K562 (cell line): Measurements from ENCODE around the gene DPAGT1. TPM values are rescaled to one million over a fixed set of nuclear protein-coding genes. Genes with fewer than 3 reads are reported as not detected.

Experiments used
- CSDE1 ChIP-seq, 2 experiments: fragments of 450-650 bp; IDR thresholded peaks; 2 replicates each; pipeline ENCODE4 v1.6.1; 2016; ENCODE audit warnings: mild to moderate bottlenecking in 1 of 2
- DNMT1 ChIP-seq: fragments of 450-650 bp; IDR thresholded peaks from 2 replicates; pipeline ENCODE4 v1.6.1; 2016; ENCODE audit warnings: antibody characterized with exemption, mild to moderate bottlenecking
- ELF1 ChIP-seq: fragments of 200-800 bp; sonication (Bioruptor generic); IDR thresholded peaks from 2 replicates; pipeline ENCODE4 v1.6.1; 2016; ENCODE audit warnings: missing genetic modification characterization, missing compliant biosample characterization
- ELK3 ChIP-seq: fragments of 450-650 bp; formaldehyde crosslinking; IDR thresholded peaks from 2 replicates; pipeline ENCODE4 v1.4.0; 2020; ENCODE audit warnings: mild to moderate bottlenecking
- FOSL1 ChIP-seq: fragments of 200-800 bp; sonication (Bioruptor generic); conservative IDR thresholded peaks from 2 replicates; pipeline ENCODE4 v1.6.1; 2016; ENCODE audit warnings: missing genetic modification characterization, missing compliant biosample characterization
- FOXA1 ChIP-seq: fragments of 450-650 bp; IDR thresholded peaks from 2 replicates; pipeline ENCODE4 v1.6.1; 2016; ENCODE audit warnings: mild to moderate bottlenecking, borderline replicate concordance
- HDAC1 ChIP-seq, 2 experiments: fragments of 450-650 bp; IDR thresholded peaks; 2 replicates each; pipeline ENCODE4 v1.6.1; 2016 to 2017; ENCODE audit warnings: inconsistent platforms in 1 of 2, mild to moderate bottlenecking in 1 of 2, moderate library complexity in 1 of 2
- HMG20B ChIP-seq: fragments of 250-450 bp; sonication (Bioruptor Pico); IDR thresholded peaks from 2 replicates; pipeline ENCODE4 v1.5.0; 2021; ENCODE audit warnings: mild to moderate bottlenecking
- JUND ChIP-seq, 2 experiments: IDR thresholded peaks; 2 replicates in 1 of 2; 3 replicates in 1 of 2; pipeline ENCODE4 v1.6.1; 2011; ENCODE audit warnings: borderline replicate concordance in 2 of 2, low read depth in 2 of 2, low read length in 2 of 2, improper control_type of control experiment in 1 of 2, missing biosample characterization in 1 of 2, missing genetic modification characterization in 1 of 2, missing genetic modification reagents in 1 of 2
- KAT8 ChIP-seq: fragments of 450-650 bp; IDR thresholded peaks from 2 replicates; pipeline ENCODE4 v1.6.1; 2016; ENCODE audit warnings: low read depth, mild to moderate bottlenecking
- KLF6 ChIP-seq: fragments of 250-450 bp; sonication (Bioruptor Pico); IDR thresholded peaks from 2 replicates; pipeline ENCODE4 v1.4.0; 2020; ENCODE audit warnings: mild to moderate bottlenecking, moderate library complexity, borderline replicate concordance
- L3MBTL2 ChIP-seq: fragments of 450-650 bp; IDR thresholded peaks from 2 replicates; pipeline ENCODE4 v1.6.1; 2016; ENCODE audit warnings: mild to moderate bottlenecking, moderate library complexity
- MYC ChIP-seq, 2 experiments: fragments of 250-450 bp in 1 of 2; sonication (Bioruptor Pico) in 1 of 2; IDR thresholded peaks; 2 replicates each; pipeline versions ENCODE4 v1.5.1 to v1.6.1; 2012 to 2021; ENCODE audit warnings: low read depth in 2 of 2, borderline replicate concordance in 1 of 2, improper control_type of control experiment in 1 of 2, low read length in 1 of 2, mild to moderate bottlenecking in 1 of 2, moderate library complexity in 1 of 2
- NR1H2 ChIP-seq: sonication (generic); formaldehyde crosslinking; IDR thresholded peaks from 2 replicates; pipeline ENCODE4 v1.4.0; 2020; ENCODE audit warnings: mild to moderate bottlenecking, missing genetic modification reagents
- POLR2AphosphoS2 ChIP-seq: IDR thresholded peaks from 2 replicates; pipeline ENCODE4 v1.6.1; 2012; ENCODE audit warnings: low read length, improper control_type of control experiment
- PRPF4 ChIP-seq: fragments of 200-400 bp; formaldehyde crosslinking; IDR thresholded peaks from one replicate; pipeline ENCODE4 v1.6.1; 2017; ENCODE audit warnings: low read length, low read depth, mild to moderate bottlenecking; ENCODE audit not compliant: insufficient read depth, poor library complexity, severe bottlenecking
- RUNX1 ChIP-seq: sonication (generic); IDR thresholded peaks from 2 replicates; pipeline ENCODE4 v1.6.1; 2016; ENCODE audit warnings: antibody characterized with exemption, low read depth
- SIX5 ChIP-seq, 2 experiments: IDR thresholded peaks; 2 replicates each; pipeline ENCODE4 v1.6.1; 2011; ENCODE audit warnings: low read length in 2 of 2, borderline replicate concordance in 1 of 2, low read depth in 1 of 2, mild to moderate bottlenecking in 1 of 2, moderate library complexity in 1 of 2; ENCODE audit not compliant: insufficient read depth in 1 of 2
- TCF3 ChIP-seq: sonication (generic); formaldehyde crosslinking; IDR thresholded peaks from 2 replicates; pipeline ENCODE4 v1.4.0; 2020; ENCODE audit warnings: mild to moderate bottlenecking, missing genetic modification reagents
- THAP7 ChIP-seq: fragments of 250-450 bp; sonication (Bioruptor Pico); IDR thresholded peaks from 2 replicates; pipeline ENCODE4 v1.5.0; 2021
- THRAP3 ChIP-seq: fragments of 450-650 bp; IDR thresholded peaks from 2 replicates; pipeline ENCODE4 v1.6.1; 2016; ENCODE audit warnings: mild to moderate bottlenecking, inconsistent platforms, borderline replicate concordance
- YY1 ChIP-seq, 3 experiments: IDR thresholded peaks; 2 replicates each; pipeline ENCODE4 v1.6.1; 2011; ENCODE audit warnings: low read length in 2 of 3, mild to moderate bottlenecking in 2 of 3, moderate library complexity in 2 of 3, borderline replicate concordance in 1 of 3, control low read depth in 1 of 3, low read depth in 1 of 3; ENCODE audit not compliant: insufficient read depth in 3 of 3, insufficient replicate concordance in 2 of 3, control insufficient read depth in 1 of 3, insufficient read length in 1 of 3; ENCODE audit errors: extremely low read depth in 1 of 3
- ZNF311 ChIP-seq: fragments of 250-450 bp; sonication (Bioruptor Pico); IDR thresholded peaks from 2 replicates; pipeline ENCODE4 v1.4.0; 2020; ENCODE audit warnings: mild to moderate bottlenecking, moderate library complexity
- ZNF436 ChIP-seq: fragments of 250-450, 450-650 bp; sonication (Bioruptor Pico); formaldehyde crosslinking; IDR thresholded peaks from 2 replicates; pipeline ENCODE4 v1.7.0; 2020; ENCODE audit warnings: mild to moderate bottlenecking
- ZNF511 ChIP-seq: sonication (generic); formaldehyde crosslinking; IDR thresholded peaks from 2 replicates; pipeline ENCODE4 v1.8.0; 2022; ENCODE audit warnings: mild to moderate bottlenecking, missing genetic modification reagents
- ZNF780A ChIP-seq: fragments of 250-450 bp; sonication (Bioruptor Pico); IDR thresholded peaks from 2 replicates; pipeline ENCODE4 v1.5.0; 2021; ENCODE audit warnings: mild to moderate bottlenecking
- ZSCAN29 ChIP-seq: fragments of 450-650 bp; IDR thresholded peaks from 2 replicates; pipeline ENCODE4 v1.6.1; 2017
- polyA plus RNA-seq, 8 experiments: library from polyadenylated mRNA; depleted of rRNA in 4 of 8; stranded (reverse) in 5 of 8; unstranded in 3 of 8; fragments of >200 nt; fragmentation: Nextera tagmentation in 2 of 8; fragmentation: Illumina TruSeq in 1 of 8; extraction: Ambion mirVana in 2 of 8; extraction: Trizol in 1 of 8; gene quantifications; 2 replicates each; pipeline versions ENCODE4 v1.2.1 to v1.2.3, GENCODE V29; 2011 to 2014; ENCODE audit warnings: inconsistent platforms in 1 of 8, missing spikeins in 1 of 8
- total RNA-seq, 7 experiments: library from RNA; depleted of rRNA in 6 of 7; stranded (reverse); fragments of >200 nt in 6 of 7; fragmentation: Illumina TruSeq in 2 of 7; extraction: Trizol in 2 of 7; gene quantifications; 2 replicates each; pipeline versions ENCODE4 v1.2.1 to v1.2.3, GENCODE V29; 2011 to 2021; ENCODE audit warnings: low replicate concordance in 1 of 7

Gene DPAGT1
- total and polyA plus RNA-seq, 9 of the 15 experiments (the other 6 are each of a cell fraction or from before 2014, with no cell fraction given): 29.9 to 135 (median 85.0) TPM

- peak in 1 of 2 experiments; percentile 95; a peak in 2 of 4 replicates for TF ChIP-seq HDAC1 (IDR thresholded peaks at IDR 0.05)
- TF ChIP-seq ZNF436: no peak
- TF ChIP-seq SIX5 (IDR thresholded peaks at IDR 0.05; ENCODE audit: borderline replicate concordance in 1 of 2, insufficient read depth in 1 of 2, low read depth in 1 of 2, low read length in 2 of 2): peak; percentile 59 to 84
- no peak for TF ChIP-seq KAT8
- TF ChIP-seq JUND (IDR thresholded peaks at IDR 0.05; ENCODE audit: borderline replicate concordance, low read depth, low read length): peak; percentile 46
- TF ChIP-seq JUND (tag; IDR thresholded peaks at IDR 0.05; ENCODE audit: borderline replicate concordance, low read depth, low read length): peak; percentile 40; the same call in 2 of the 3 replicates
- TF ChIP-seq MYC (IDR thresholded peaks at IDR 0.05; ENCODE audit: low read depth, low read length): peak; percentile 99
- TF ChIP-seq MYC (CRISPR knock-in tag; IDR thresholded peaks at IDR 0.05; ENCODE audit: borderline replicate concordance, low read depth): peak; percentile 99
- no peak for TF ChIP-seq ZSCAN29
- TF ChIP-seq ZNF311 (CRISPR knock-in tag): peak; percentile 58; the same call in 1 of the 2 replicates
- no peak for TF ChIP-seq THRAP3
- TF ChIP-seq L3MBTL2: peak; percentile 27
- no peak for TF ChIP-seq ZNF780A
- TF ChIP-seq DNMT1: no peak
- no peak for TF ChIP-seq POLR2AphosphoS2
- TF ChIP-seq NR1H2 (CRISPR knock-in tag): 0 out of 2 replicates have a peak, but pooled peaks have one; percentile 38
- no peak for TF ChIP-seq FOXA1
- no peak for TF ChIP-seq ELK3 (CRISPR knock-in tag)
- TF ChIP-seq PRPF4: no peak
- TF ChIP-seq ELF1 (tag): peak; percentile 91
- peak; percentile 67 for TF ChIP-seq FOSL1 (tag)
- TF ChIP-seq CSDE1 (IDR thresholded peaks at IDR 0.05): peak in 1 of 2 experiments; percentile 96; a peak in 2 of 4 replicates
- TF ChIP-seq YY1 (IDR thresholded peaks at IDR 0.05; ENCODE audit: borderline replicate concordance in 1 of 3, control insufficient read depth in 1 of 3, extremely low read depth in 1 of 3, insufficient read depth in 3 of 3, insufficient read length in 1 of 3, insufficient replicate concordance in 2 of 3, low read depth in 1 of 3, low read length in 2 of 3): peak; percentile 97 to 99 (median 98)
- TF ChIP-seq THAP7 (CRISPR knock-in tag): no peak
- TF ChIP-seq HMG20B (CRISPR knock-in tag): no peak
- TF ChIP-seq ZNF511 (CRISPR knock-in tag): no peak
- no peak for TF ChIP-seq TCF3 (CRISPR knock-in tag)
- TF ChIP-seq RUNX1: no peak
- peak; percentile 79; the same call in 1 of the 2 replicates for TF ChIP-seq KLF6 (CRISPR knock-in tag)
These were observed at the start of gene DPAGT1 (continued) for GRCh38 chr11:119101759-119102423.
